GM21447 (cell line): ENCODE results near the gene THRB.

ENCODE experiments used
- ATAC-seq: cut with Tn5 transposase; IDR thresholded peaks from one replicate; pipeline ENCODE4 v1.9.1; 2021; ENCODE audit not compliant: unreplicated experiment

Gene THRB

GRCh38 chr3:24492971-24493551 lies 1.6 kb downstream of the THRB start:
- no peak for ATAC-seq

DNA sequence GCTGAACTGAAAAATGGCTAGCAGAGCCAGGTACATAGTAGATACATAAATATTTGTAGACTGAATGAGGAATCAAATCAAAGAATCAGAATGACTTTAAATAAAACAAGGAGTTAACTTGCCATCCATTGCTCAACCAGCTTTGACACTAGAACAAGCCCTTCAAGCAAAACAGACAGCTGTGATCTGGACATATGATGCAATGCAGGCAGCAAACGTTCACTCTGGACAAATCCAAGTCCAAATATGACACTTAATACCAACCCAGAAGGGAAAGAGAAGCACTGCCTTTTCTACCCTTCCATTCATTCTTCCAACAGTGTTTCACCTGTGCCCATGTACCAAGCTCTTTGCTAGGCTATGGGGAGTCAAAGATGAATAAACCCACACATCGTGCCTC lies 4.5 kb downstream of the THRB start:
- ATAC-seq: no peak

DNA sequence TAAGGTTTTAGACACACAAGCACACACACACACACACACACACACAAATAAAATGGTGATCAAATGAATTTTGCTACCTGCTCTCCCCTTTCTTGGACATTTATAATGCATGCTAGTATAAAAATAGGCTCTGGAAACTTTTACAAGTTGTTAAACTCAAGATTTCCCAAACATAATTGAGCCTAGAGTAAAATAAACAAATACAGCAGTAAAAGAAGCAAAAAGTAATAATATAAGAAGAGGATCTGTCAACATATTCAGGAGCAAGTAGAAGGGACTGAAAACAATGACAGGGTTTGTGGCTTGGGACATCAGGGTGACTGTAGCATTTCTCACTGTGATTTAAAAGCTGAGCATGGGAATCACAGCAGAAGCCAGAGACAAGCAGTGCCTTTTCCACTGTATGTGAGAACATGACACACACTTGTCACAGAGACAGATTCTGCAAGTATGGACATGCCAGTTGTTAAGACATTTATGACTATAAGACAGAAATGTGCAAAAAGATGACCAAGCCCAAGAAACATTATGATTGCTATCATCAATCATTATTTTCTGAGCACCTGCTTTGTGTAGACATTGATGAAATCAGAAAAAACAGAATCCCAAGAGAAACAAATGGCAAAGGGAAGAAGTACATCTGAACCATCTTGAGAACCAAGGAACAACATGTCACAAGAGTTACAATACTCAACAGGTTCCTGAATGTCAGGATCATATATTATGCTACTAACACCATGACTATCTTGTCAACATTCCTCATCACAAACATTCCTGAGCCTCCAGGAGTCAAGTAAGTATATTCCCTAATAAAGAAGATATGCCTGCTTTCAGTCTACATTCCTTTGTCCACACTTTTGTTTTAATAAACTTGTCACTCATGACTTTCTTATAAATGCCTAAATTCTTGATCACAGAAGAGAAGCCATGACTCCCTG lies 7.1 kb downstream of the THRB start:
- no peak for ATAC-seq

- ATAC-seq: no peak
Measured at GRCh38 chr3:24485511-24485910, 9.1 kb downstream of the THRB start.

DNA sequence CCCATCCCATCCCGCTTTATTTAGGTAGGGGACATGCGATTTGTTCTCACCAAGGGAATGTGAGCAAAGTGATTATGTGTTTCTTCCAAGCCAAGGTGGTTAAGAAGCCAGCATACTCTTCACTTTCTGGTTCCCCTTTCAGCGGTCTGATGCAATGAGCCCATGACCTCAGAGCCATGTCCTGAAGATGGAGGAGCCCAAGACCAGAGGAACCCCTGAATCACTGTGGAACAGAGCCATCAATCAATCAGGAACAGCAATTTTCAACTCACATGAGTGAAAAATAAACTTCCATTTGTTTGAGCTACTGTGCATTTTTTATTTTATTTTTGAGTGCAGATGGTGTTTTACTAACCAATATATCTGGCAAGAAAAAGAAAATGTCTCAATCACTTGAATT lies 10.8 kb downstream of the THRB start:
- ATAC-seq: no peak

DNA sequence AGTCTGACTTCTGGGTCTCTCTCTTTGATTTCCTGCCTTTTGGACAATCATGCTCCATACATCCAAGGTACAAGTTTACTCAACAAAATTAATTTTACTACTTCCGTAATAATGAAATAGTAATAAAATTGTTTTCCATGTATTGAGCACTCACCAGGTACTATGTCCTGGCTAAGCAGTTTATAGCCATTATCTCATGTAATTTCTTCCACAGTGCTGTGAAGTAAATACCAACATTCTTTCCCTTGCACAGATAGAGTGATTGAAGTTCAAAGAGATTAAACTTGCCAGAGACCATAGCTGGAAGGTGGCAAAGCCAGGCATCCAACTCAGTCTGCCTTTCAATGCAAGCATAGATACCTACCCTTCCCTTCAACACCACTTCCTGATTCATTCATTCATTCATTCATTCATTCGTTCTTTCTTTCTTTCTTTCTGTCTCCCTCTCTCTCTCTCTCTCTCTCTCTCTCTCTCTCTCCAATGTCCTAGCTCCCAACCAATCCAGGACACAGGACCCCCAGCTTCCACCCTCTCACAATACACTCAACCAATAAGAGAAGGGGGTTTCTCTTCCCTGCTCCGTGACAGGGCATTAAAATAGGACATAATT lies 12.4 kb downstream of the THRB start:
- ATAC-seq: no peak

DNA sequence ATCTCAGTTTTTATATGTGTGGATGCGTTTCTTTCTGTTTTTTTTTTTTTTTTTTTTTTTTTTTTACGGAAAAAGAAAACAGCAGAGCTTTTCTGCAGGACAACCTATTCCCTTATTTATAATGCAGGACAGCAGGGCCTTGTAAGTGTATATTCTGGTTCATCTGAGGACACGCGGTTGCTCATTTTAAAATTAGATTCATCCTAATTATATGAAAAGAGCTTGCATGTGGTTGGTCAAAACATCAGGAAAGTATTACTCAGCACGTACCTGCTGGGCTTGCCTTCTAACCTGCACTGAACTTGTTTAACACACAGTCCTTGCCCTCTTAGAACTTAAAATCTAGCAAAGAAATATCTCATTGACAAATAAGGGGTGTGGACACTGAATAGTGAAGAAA lies 13.5 kb downstream of the THRB start:
- ATAC-seq: no peak

DNA sequence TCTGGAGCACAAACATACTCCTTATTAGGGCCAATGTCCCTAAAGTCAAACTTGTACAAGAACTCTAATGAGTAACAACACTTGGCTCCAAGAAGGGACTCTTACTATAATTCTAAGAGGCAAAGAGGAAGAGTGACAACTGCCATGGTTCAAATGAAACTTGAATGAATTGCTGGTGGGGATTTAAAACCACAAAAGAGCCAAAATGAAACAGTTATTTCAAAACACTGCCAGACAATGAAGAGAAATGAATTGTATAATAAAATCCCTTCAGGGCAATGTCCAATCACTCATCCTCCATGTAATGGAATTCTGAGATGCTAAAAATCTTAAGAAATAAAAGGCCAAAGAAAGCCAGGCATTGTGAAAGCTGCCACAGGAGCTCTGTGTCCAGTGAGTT lies 14.2 kb downstream of the THRB start:
- ATAC-seq: no peak

- ATAC-seq: no peak
Measured at GRCh38 chr3:24479816-24480215, 14.8 kb downstream of the THRB start.

DNA sequence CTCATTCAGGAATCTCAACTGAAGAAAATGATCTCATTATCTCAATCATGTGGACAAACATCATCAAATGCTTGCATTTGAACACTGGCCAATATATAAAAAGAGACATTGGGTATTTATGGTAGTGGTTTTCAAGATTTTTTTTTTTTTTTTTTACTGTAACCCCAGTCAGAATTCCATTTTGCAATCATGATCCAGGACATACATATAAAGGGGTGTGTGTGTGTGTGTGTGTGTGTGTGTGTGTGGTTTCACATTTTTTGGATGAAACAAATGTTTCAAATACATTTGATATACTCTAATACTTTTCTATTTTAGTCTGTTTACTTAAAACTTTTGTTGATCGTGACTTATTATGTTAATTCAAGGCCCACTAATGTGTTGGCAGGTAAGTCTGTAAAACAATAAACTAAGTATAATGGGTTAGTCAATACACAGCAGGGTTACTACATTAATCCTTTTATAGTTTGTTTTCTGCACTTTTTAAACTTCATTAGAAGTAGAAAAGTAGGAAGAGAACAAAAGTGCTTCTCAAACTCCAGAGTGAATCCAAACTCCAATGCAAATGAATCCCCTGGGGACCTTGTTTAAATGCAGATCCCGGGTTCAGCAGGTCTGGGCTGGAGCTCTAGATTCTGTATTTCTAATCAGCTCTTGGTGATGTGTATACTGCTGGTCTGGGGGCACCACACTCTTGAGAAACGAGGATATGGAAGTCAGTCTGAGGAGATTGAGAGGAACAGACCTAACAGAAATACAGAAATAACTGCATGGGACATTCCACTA lies 17.6 kb downstream of the THRB start:
- no peak for ATAC-seq

GRCh38 chr3:24475925-24476324 lies 18.7 kb downstream of the THRB start:
- ATAC-seq: no peak

- no peak for ATAC-seq
Measured at GRCh38 chr3:24474862-24475261, 19.8 kb downstream of the THRB start.

DNA sequence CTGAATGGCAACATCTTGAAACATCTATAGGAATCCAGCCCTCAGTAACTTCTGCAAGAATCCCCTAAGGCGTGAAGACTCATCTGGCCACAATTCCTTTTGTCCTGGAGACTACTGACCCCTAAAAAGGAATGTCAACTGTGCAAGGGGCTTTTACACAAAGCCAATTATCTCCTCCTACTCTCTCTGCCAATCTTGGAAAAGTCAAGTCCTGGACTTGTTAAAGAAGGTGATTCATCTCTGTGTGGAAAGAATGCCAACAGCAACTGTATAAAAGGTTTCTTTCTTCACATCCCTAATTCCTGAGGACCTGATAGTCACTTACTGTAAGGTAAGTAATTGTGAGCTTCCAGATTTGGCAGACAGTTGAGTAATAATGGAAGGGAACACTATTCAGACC lies 22.3 kb downstream of the THRB start:
- no peak for ATAC-seq

DNA sequence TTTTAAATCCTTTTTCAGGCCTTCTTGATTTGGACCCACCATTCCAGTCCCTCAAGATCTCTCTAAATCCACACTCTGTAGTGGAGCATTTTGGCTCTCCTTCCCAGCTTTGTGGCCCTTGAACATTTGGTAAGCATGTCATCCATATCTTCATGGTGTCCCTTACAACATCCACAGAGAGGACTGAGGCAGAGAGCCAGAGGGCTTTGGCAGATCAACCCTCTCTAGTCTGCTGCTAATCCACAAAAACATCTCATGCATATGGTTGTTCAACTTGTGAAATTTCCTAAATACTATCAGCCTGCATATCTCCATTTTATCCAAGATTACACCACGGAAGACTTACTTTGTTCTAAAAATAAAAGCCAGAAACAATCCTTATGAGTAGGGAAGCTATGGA lies 23.2 kb downstream of the THRB start:
- no peak for ATAC-seq

- ATAC-seq: no peak
Measured at GRCh38 chr3:24470277-24470676, 24.4 kb downstream of the THRB start.

GRCh38 chr3:24464389-24464788 lies 30.3 kb downstream of the THRB start:
- no peak for ATAC-seq

GRCh38 chr3:24462737-24463136 lies 31.9 kb downstream of the THRB start:
- ATAC-seq: no peak

- ATAC-seq: no peak
Measured at GRCh38 chr3:24460974-24461373, 33.7 kb downstream of the THRB start.

DNA sequence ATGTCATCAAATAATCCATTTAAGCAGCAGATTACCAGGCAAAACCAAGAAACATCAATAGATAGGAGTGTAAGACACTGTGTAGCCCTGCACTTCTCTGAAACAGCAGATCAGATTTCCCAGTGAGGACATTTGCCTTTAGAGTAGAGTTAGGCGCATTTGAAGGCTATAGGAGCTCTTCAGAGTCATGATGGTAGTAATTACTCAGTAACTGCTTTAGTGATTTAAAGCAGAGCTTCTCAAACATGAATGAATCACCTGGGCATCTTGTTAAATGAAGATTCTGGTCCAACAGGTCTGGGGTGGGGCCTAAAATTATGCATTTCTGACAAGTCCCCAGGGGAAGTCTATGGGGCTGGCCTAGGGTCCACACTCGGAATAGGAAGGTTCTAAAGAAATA lies 36.9 kb downstream of the THRB start:
- ATAC-seq: no peak

GRCh38 chr3:24454856-24455255 lies 39.8 kb downstream of the THRB start:
- ATAC-seq: no peak

DNA sequence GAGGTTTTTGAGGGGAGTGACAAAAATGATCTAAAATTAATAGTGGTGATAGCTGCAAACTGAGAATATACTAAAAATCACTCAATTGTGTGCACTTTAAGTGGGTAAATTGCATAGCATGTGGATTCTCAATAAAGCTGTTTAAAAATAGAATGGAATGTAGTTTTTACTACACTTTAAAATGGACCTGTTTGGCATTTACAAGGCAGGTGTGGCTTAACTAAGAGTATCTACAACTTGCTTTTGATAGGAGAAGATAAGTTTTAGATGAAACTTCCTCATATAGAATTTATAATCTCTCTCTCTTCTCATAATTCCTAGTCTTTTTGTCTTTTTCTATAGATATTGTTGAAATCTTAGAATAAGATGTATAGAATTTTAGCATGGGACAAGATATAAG lies 40.3 kb downstream of the THRB start:
- no peak for ATAC-seq
